AG09309 (cell line): ENCODE data around the gene PJA2.
"Not testable (repeated sequence)": the region's sequence is repeated elsewhere in the genome, so short reads cannot be mapped to it uniquely, and the experiment has no call there.

ENCODE experiments used
- DNase-seq: peaks from one replicate; pipeline ENCODE4 v3.0.0-alpha.2; 2010; ENCODE audit warnings: low read depth
- H3K4me3 ChIP-seq: 2 replicates; pipeline ENCODE4 v1.5.1; 2011; ENCODE audit warnings: mild to moderate bottlenecking, low read depth, low read length, moderate library complexity; ENCODE audit not compliant: control insufficient read depth
- CTCF ChIP-seq: IDR thresholded peaks from 2 replicates; pipeline ENCODE4 v1.5.1; 2011; ENCODE audit warnings: mild to moderate bottlenecking, low read depth, low read length, inconsistent platforms; ENCODE audit not compliant: insufficient read depth, control insufficient read depth; ENCODE audit errors: missing control alignments

The PJA2 gene

GRCh38 chr5:109416882-109417281 lies 7.1 kb upstream of the PJA2 start:
- no peak for TF ChIP-seq CTCF
- no peak overlapping the region for H3K4me3 ChIP-seq
- peak; percentile 11 for DNase-seq

DNA sequence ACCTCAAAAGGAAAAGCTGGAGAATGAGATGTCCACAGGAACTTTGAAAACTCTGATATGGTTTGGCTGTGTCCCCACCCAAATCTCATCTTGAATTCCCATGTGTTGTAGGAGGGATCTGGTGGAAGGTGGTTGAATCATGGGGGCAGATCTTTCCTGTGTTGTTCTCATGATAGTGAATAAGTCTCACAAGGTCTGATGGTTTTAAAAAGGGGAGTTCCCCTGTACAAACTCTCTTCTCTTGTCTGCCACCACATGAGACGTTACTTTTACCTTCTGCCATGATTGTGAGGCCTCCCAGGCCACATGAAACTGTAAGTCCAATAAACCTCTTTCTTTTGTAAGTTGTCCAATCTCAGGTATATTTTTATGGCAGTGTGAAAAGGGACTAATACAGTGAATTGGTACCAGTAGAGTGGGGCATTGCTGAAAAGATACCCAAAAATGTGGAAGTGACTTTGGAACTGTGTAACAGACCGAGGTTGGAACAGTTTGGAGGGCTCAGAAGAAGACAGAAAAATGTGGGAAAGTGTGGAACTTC lies 4.2 kb upstream of the PJA2 start:
- not testable (repeated sequence) for DNase-seq, H3K4me3 ChIP-seq

DNA sequence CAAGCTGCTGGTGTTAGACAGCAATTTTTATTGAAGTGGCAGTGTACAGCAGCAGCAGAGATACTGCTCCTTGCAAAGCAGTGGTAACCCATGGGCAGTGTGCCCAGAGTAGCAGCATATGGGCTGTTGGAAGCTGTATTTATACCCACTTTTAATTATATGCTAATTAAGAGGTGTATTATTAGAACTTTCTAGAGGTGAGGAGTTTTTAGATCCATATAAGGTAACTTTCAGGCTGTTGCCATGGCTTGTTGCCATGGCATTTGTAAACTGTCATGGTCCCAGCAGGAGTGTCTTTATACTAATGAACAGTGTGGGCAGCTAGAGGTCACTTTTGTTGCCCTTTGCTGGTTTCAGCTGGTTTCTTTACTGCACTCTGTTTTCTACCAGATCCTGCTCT lies 3.7 kb upstream of the PJA2 start:
- no peak for DNase-seq
- H3K4me3 ChIP-seq, result no peak overlapping the region
- TF ChIP-seq CTCF, result no peak

GRCh38 chr5:109412981-109413402 lies 3.2 kb upstream of the PJA2 start:
- no peak overlapping the region for H3K4me3 ChIP-seq
- no peak for DNase-seq
- no peak for TF ChIP-seq CTCF

DNA sequence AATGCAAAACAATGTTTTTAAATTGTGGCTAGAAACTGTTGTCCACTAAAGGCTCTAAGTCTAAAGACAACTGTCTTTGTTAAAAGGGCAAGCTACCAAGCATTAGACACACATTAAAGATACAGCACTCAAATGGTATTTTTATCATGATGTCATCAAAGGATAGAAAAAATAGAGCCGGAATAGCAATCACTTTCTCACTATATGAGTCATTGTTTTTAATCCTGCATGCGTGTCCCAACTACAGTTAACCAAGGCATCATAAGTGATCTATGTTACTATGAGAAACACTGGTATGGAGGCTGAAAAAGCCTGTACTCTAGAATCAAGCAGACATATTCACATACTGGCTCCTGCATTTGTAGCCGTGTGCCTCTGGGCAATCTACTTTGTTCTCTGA lies 1.9 kb upstream of the PJA2 start:
- no peak for TF ChIP-seq CTCF
- H3K4me3 ChIP-seq, result no peak overlapping the region
- peak; percentile 82 for DNase-seq

DNA sequence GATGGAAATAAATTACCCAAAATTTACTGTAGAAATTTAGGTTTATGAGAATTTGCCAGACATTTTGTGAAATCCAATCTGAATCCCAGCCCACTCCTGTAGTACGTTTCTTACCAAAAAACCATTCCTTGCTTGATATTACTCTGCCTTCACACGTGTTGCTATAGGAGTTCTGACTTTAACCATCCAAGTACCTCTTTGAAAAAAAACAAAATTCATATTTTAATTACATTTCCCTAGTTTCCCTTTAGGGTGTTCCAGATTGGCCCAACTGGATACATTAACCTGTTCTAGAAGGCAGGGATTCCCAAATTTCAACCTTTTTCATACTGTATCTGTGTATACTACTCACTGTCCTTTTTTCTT lies 1.4 kb upstream of the PJA2 start:
- DNase-seq, result no peak
- TF ChIP-seq CTCF, result no peak
- peak overlapping the region; percentile 36 for H3K4me3 ChIP-seq

DNA sequence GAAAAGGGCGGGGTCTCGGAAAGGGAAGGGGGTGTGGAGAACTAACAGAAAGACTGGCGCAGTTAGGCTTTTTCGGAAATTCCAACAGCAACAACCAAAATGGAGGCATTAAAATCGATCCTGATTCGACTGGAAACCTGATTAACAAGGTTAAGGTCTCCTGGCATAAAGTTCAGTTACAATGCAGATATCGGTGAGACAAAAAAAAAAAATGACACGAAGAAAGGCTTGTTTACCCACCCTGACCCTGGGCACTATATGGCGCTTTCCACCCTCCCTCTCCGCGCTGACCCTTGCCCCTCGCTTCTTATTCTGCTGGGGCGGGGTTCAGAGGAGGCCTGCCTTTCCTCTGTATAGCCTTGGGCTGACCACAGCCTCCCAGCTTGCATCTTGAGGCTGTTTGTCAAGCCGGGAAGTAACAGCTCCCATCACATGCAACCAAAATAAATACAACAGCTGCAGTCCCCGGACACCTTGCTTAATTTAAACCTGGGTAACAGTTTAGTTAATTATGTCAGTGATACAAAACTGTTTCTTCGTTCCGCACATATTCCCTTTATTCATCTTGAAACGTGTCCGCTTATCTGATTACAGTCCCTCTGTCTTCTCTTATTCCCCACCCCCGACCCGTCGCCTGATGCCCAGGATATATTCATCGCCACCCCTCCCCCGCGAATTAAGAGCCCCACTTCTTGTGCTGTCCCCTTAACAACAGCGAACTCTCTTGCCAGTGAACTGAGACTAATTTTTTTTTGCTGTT lies 795 bp upstream of the PJA2 start:
- peak; percentile 33 for DNase-seq

More for the DNA sequence above, 795 bp upstream of the PJA2 start:
- TF ChIP-seq CTCF, result no peak
- H3K4me3 ChIP-seq, result peak overlapping the region; percentile 36
